GM23248 (cell line): ENCODE results near the gene PDE1A. TPM values are rescaled to one million over a fixed set of nuclear protein-coding genes. Genes with fewer than 3 reads are reported as not detected.
A peak's percentile ranks its signal among the peaks of the same experiment; 100 is the strongest.

Experiments
- DNase-seq: peaks from one replicate; pipeline ENCODE4 v3.0.0-alpha.2; 2015
- H2AFZ ChIP-seq: fragments of 200-600 bp; sonication (generic); 2 replicates; pipeline ENCODE4 v1.6.1; 2016; ENCODE audit warnings: antibody characterized with exemption
- H3F3A ChIP-seq: fragments of 200-600 bp; sonication (generic); 2 replicates; pipeline ENCODE4 v1.6.1; 2016; ENCODE audit warnings: mild to moderate bottlenecking, antibody characterized with exemption, mixed run types; ENCODE audit not compliant: insufficient read depth
- H3K27ac ChIP-seq: fragments of 200-600 bp; sonication (generic); 2 replicates; pipeline ENCODE4 v1.5.1; 2016; ENCODE audit warnings: mild to moderate bottlenecking
- H3K27me3 ChIP-seq: fragments of 200-600 bp; sonication (generic); replicated peaks from 2 replicates; pipeline ENCODE4 v1.6.1; 2016; ENCODE audit warnings: mild to moderate bottlenecking; ENCODE audit not compliant: insufficient read depth
- H3K36me3 ChIP-seq: fragments of 200-600 bp; sonication (generic); 2 replicates; pipeline ENCODE4 v1.6.1; 2016; ENCODE audit warnings: low read depth, mild to moderate bottlenecking
- H3K4me1 ChIP-seq: fragments of 200-600 bp; sonication (generic); 2 replicates; pipeline ENCODE4 v1.6.1; 2016; ENCODE audit warnings: mild to moderate bottlenecking; ENCODE audit not compliant: insufficient read depth
- H3K4me2 ChIP-seq: fragments of 200-600 bp; sonication (generic); one replicate; pipeline ENCODE4 v1.6.1; 2016; ENCODE audit warnings: mild to moderate bottlenecking; ENCODE audit not compliant: unreplicated experiment
- H3K4me3 ChIP-seq: fragments of 200-600 bp; sonication (generic); 2 replicates; pipeline ENCODE4 v1.5.1; 2016; ENCODE audit warnings: mild to moderate bottlenecking
- H3K79me2 ChIP-seq: fragments of 200-600 bp; sonication (generic); 2 replicates; pipeline ENCODE4 v1.6.1; 2016; ENCODE audit warnings: mild to moderate bottlenecking; ENCODE audit not compliant: insufficient read depth
- H3K9ac ChIP-seq: fragments of 200-600 bp; sonication (generic); 2 replicates; pipeline ENCODE4 v1.6.1; 2016; ENCODE audit warnings: mild to moderate bottlenecking
- H3K9me2 ChIP-seq: fragments of 200-600 bp; sonication (generic); 2 replicates; pipeline ENCODE4 v1.6.1; 2016; ENCODE audit warnings: mixed run types, mild to moderate bottlenecking, moderate library complexity; ENCODE audit not compliant: insufficient read depth
- H3K9me3 ChIP-seq: fragments of 200-600 bp; sonication (generic); one replicate; pipeline ENCODE4 v1.6.1; 2017; ENCODE audit warnings: low read depth
- H4K20me1 ChIP-seq: fragments of 200-600 bp; sonication (generic); 2 replicates; pipeline ENCODE4 v1.6.0; 2016; ENCODE audit not compliant: insufficient read depth
- EZH2 ChIP-seq: fragments of 200-600 bp; sonication (generic); IDR thresholded peaks from 2 replicates; pipeline ENCODE4 v1.6.1; 2018; ENCODE audit warnings: antibody characterized with exemption, mild to moderate bottlenecking; ENCODE audit not compliant: insufficient read depth, poor library complexity, severe bottlenecking
- EZH2phosphoT487 ChIP-seq: fragments of 200-600 bp; sonication (generic); IDR thresholded peaks from 2 replicates; pipeline ENCODE4 v1.6.1; 2018; ENCODE audit warnings: antibody characterized with exemption, moderate library complexity, mild to moderate bottlenecking, low read depth; ENCODE audit not compliant: insufficient read depth
- WGBS, 2 experiments: methylation state at CpG; one replicate each; pipeline ENCODE4 v1.1.6; 2015 to 2017; ENCODE audit warnings: low lambda C conversion rate in 2 of 2, low coverage in 1 of 2; ENCODE audit errors: missing lambda C conversion rate in 2 of 2; 5-methylcytosine and 5-hydroxymethylcytosine counted together
- in situ Hi-C: fragments of 300-500 bp; cut with MboI; formaldehyde crosslinking; loops from 2 replicates; pipeline ENCODE4 v1.15.0; 2020
- polyA plus RNA-seq: library from polyadenylated mRNA; unstranded; fragments of >200 nt; fragmentation: Nextera tagmentation; extraction: Ambion mirVana; gene quantifications from 2 replicates; pipeline ENCODE4 v1.2.1, GENCODE V29; 2016
- total RNA-seq: library from RNA; depleted of rRNA; stranded (reverse); fragments of >200 nt; shearing (Covaris generic); gene quantifications from 2 replicates; pipeline ENCODE4 v1.2.3, GENCODE V29; 2014

The PDE1A gene
- total and polyA plus RNA-seq, 2 experiments from 2014 or later, result 1.0 to 1.9 TPM

DNA sequence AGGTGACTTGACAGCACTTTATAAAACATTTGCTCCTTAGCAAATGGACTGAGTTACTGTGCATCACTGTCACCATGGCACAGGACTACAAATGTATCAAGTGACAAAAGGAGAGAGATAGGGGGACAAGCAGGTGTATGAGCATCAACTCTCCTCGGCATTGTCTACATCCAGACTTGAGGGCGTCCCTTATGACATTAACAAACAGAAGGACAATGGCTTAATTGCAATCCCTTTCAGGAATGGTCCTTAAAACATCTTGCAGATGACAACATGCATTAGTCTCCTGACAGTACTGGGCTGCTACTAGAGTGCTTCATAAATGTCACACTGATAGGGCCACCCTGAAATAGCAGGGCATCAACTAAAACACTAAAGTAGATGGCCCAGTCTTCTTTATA is 198.8 kb downstream of the PDE1A start:
- WGBS, 2 experiments, result 74 to 78% methylated on average over 2 of the region's 2 CpGs
- TF ChIP-seq EZH2phosphoT487, result no peak
- TF ChIP-seq EZH2, result no peak
- peak overlapping the region; percentile 58 for H3K4me2 ChIP-seq
- no peak overlapping the region for H3K9ac ChIP-seq
- 0 out of 2 replicates have a peak, but pooled peaks cover 7% of the 10 kb centered on the region for H3K9me2 ChIP-seq
- H3K4me3 ChIP-seq, result no peak overlapping the region
- H3K27me3 ChIP-seq, result no peaks in the 10 kb centered on the region
- DNase-seq, result no peak
- no peaks in the 10 kb centered on the region for H3K9me3 ChIP-seq
- no peaks in the 10 kb centered on the region for H4K20me1 ChIP-seq
- peaks cover 40% of the 10 kb centered on the region for H3K4me1 ChIP-seq
- H3K27ac ChIP-seq, result peak overlapping the region; percentile 85; the same call in 1 of the 2 replicates
- peaks cover 35% of the 10 kb centered on the region for H3F3A ChIP-seq
- no peak overlapping the region for H2AFZ ChIP-seq
- in situ Hi-C loops, result no loop called here
- H3K36me3 ChIP-seq, result no peaks in the 10 kb centered on the region
- no peaks in the 10 kb centered on the region for H3K79me2 ChIP-seq

DNA sequence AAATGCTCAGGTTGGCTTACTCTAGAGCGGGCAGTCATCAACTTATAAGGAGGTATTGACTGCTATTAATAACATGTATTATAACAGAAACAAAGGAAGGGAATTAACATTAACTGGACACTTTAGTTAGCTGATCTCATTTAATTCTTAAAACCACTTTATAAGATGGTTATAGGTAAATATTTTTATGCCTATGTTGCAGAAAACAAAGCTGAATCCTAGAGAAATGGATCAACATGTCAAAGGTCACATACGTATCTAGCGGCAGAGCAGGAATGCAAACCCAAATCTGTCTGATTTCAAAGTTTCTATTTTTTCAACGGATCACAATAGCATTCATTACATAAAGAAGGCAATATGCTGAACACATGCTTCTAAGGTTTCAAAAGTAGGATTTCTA is 200.0 kb downstream of the PDE1A start:
- Histone ChIP-seq H3F3A (peaks cover 35% of the 10 kb centered on the region), H3K9me3 (no peaks in the 10 kb centered on the region), H3K9me2 (0 out of 2 replicates have a peak, but pooled peaks cover 7% of the 10 kb centered on the region), H4K20me1 (no peaks in the 10 kb centered on the region), H3K27me3 (no peaks in the 10 kb centered on the region), H2AFZ (no peak overlapping the region), H3K4me2 (no peak overlapping the region), H3K9ac (no peak overlapping the region), H3K36me3 (no peaks in the 10 kb centered on the region), H3K4me1 (peaks cover 40% of the 10 kb centered on the region), H3K4me3 (no peak overlapping the region), H3K79me2 (no peaks in the 10 kb centered on the region), H3K27ac (no peak overlapping the region)
- in situ Hi-C loops, result no loop called here
- no peak for TF ChIP-seq EZH2
- TF ChIP-seq EZH2phosphoT487, result no peak
- WGBS, 2 experiments, result 82 to 84% methylated on average over 4 of the region's 4 CpGs
- DNase-seq, result no peak

DNA sequence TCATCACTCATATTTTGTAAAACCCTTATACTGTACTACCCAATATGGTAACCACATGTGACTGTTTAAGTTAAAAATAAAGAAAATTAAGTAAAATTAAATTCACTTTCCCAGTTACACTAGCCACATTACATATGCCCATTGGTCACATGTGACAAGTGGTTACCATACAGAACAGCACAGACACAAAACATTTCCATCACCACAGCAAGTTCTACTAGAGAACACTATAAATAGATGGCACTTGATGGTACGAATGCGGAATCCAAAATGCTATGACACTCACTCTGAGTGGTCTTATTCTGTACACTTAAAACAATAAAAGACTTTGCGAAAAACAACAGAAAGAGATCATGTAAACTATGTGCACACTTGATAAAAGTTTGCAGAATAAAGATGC is 202.2 kb downstream of the PDE1A start:
- WGBS, 2 experiments, result 92% methylated on average over 3 of the region's 3 CpGs

DNA sequence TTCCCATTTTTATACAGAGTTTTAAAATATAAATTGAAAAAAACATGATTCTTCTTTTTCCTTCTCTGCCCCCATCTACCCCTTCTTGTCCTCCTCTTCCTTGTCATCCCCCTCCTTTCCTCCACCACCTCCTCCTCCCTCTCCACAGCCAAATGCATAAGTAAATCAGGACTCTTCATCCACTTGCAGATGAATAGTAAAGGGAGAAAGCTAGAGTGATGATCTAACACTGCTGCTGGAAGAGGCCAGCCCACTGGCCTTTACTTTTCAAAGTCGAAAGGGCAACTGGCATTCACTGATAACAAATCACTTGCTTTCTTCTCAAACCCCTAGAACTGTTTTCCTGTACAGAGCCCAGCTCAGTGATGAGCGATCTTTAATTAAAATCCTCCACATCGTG is 205.8 kb downstream of the PDE1A start:
- Histone ChIP-seq H3K9ac (no peak overlapping the region), H3K9me2 (peaks cover 7% of the 10 kb centered on the region; the same call in 1 of the 2 replicates), H3K4me1 (no peaks in the 10 kb centered on the region), H3K9me3 (no peaks in the 10 kb centered on the region), H3K27ac (no peak overlapping the region), H3K79me2 (no peaks in the 10 kb centered on the region), H3K4me2 (no peak overlapping the region), H4K20me1 (no peaks in the 10 kb centered on the region), H3F3A (no peaks in the 10 kb centered on the region), H3K27me3 (no peaks in the 10 kb centered on the region), H3K4me3 (no peak overlapping the region), H3K36me3 (no peaks in the 10 kb centered on the region), H2AFZ (no peak overlapping the region)
- 67 to 69% methylated on average over 3 of the region's 3 CpGs for WGBS, 2 experiments
- TF ChIP-seq EZH2phosphoT487 (no peak), EZH2 (no peak)
- in situ Hi-C loops, result no loop called here
- DNase-seq, result no peak

More for the DNA sequence above, 202.2 kb downstream of the PDE1A start:
- DNase-seq, result no peak
- no peak overlapping the region for H3K9ac ChIP-seq
- no peaks in the 10 kb centered on the region for H4K20me1 ChIP-seq
- no peak overlapping the region for H2AFZ ChIP-seq
- H3K79me2 ChIP-seq, result no peaks in the 10 kb centered on the region
- H3K4me1 ChIP-seq, result peaks cover 24% of the 10 kb centered on the region
- H3K27me3 ChIP-seq, result no peaks in the 10 kb centered on the region
- H3K9me3 ChIP-seq, result no peaks in the 10 kb centered on the region
- H3K36me3 ChIP-seq, result no peaks in the 10 kb centered on the region
- H3K4me2 ChIP-seq, result no peak overlapping the region
- no peak overlapping the region for H3K4me3 ChIP-seq
- no peak overlapping the region for H3K27ac ChIP-seq
- peaks cover 7% of the 10 kb centered on the region; the same call in 1 of the 2 replicates for H3K9me2 ChIP-seq
- peaks cover 18% of the 10 kb centered on the region for H3F3A ChIP-seq
- in situ Hi-C loops, result no loop called here
- TF ChIP-seq EZH2, result no peak
- no peak for TF ChIP-seq EZH2phosphoT487

DNA sequence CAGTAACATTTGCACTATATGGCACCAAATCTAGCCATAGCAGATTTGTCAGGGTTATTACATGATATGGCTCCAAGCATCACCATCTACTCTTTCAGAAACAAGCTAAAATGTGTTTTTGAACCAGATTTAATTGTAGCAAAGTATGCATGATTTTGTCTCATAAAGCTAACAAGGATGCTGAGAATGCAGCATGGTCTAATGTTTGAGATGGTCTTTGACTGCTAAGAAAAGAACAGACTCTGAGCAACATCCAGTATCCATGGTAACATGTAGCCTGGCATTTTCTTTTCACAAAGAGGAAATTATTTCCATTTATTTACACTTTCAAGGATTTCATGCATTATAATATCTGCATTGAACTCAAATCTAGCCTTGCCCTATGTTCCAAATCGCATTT is 206.5 kb downstream of the PDE1A start:
- Histone ChIP-seq H4K20me1 (no peaks in the 10 kb centered on the region), H3K9me2 (peaks cover 5% of the 10 kb centered on the region; the same call in 1 of the 2 replicates), H3K4me2 (no peak overlapping the region), H3K9me3 (no peaks in the 10 kb centered on the region), H3K27me3 (no peaks in the 10 kb centered on the region), H3K79me2 (no peaks in the 10 kb centered on the region), H3K9ac (no peak overlapping the region), H3K27ac (no peak overlapping the region), H3K4me3 (no peak overlapping the region), H3K4me1 (no peaks in the 10 kb centered on the region), H3K36me3 (no peaks in the 10 kb centered on the region), H2AFZ (no peak overlapping the region), H3F3A (no peaks in the 10 kb centered on the region)
- no peak for DNase-seq
- 86 to 88% methylated on average over 1 of the region's 1 CpG for WGBS, 2 experiments
- in situ Hi-C loops, result no loop called here
- TF ChIP-seq EZH2phosphoT487, result no peak
- no peak for TF ChIP-seq EZH2
